ENCODE data around the gene ABR.
"Not testable (repeated sequence)": the region's sequence is repeated elsewhere in the genome, so short reads cannot be mapped to it uniquely, and the experiment has no call there.

DNA sequence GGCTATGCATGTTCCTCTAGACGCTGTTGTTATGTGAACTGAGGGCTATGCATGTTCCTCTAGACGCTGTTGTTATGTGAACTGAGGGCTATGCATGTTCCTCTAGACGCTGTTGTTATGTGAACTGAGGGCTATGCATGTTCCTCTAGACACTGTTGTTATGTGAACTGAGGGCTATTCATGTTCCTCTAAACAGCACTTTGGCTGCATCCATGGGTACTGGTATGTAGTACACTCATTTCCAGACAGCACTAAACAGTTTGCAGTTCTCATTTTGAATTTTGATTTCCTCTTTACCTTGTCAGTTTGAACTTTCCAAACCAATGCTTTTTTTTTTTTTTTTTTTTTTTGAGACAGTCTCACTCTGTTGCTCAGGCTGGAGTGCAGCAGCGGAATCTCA, 114.4 kb downstream of the ABR start:
- TF ChIP-seq HDAC2 (CRISPR knock-in tag; IDR thresholded peaks at IDR 0.05); MYC (CRISPR knock-in tag; IDR thresholded peaks at IDR 0.05; ENCODE audit: borderline replicate concordance): not testable (repeated sequence)
